ENCODE results near the gene OR11L1. TPM values are rescaled to one million over a fixed set of nuclear protein-coding genes. Genes with fewer than 3 reads are reported as not detected.

Gene OR11L1
- total RNA-seq, 1 donor: under 0.01 TPM

GRCh38 chr1:247822060-247822459, 19.6 kb downstream of the OR11L1 start:
- no peak for DNase-seq (ENCODE audit: low read depth in 2 of 3, low spot score in 2 of 3)

- DNase-seq (ENCODE audit: low read depth in 2 of 3, low spot score in 2 of 3): no peak
Observed at GRCh38 chr1:247812637-247813036, 29.1 kb downstream of the OR11L1 start.

- DNase-seq (ENCODE audit: low read depth in 2 of 3, low spot score in 2 of 3): no peak
Observed at GRCh38 chr1:247797518-247797917, 44.2 kb downstream of the OR11L1 start.

Other genes starting within 250 kb of the OR11L1 start
- gene OR2G3, start 236.3 kb downstream of the OR11L1 start, total RNA-seq: 0.54 TPM
- gene OR13G1, start 162.2 kb downstream of the OR11L1 start, total RNA-seq: not detected
- gene OR6F1, start 125.2 kb downstream of the OR11L1 start, total RNA-seq: under 0.01 TPM
- 0.81 TPM for gene OR14K1, start 103.3 kb downstream of the OR11L1 start, total RNA-seq
- gene OR14A2, start 93.8 kb downstream of the OR11L1 start, total RNA-seq: not detected
- not detected for gene OR1C1, start 81.3 kb downstream of the OR11L1 start, total RNA-seq
- gene OR14A16, start 17.8 kb downstream of the OR11L1 start, total RNA-seq: not detected
- 25.3 TPM for gene TRIM58, start 15.3 kb upstream of the OR11L1 start, total RNA-seq
- 45.8 TPM for gene OR2W3, start 53.7 kb upstream of the OR11L1 start, total RNA-seq
- 1.6 TPM for gene OR2T8, start 78.4 kb upstream of the OR11L1 start, total RNA-seq
- 0.27 TPM for gene OR2AJ1, start 83.0 kb upstream of the OR11L1 start, total RNA-seq
- 9.2 TPM for gene OR2L8, start 107.0 kb upstream of the OR11L1 start, total RNA-seq
- gene OR2AK2, start 123.3 kb upstream of the OR11L1 start, total RNA-seq: 3.2 TPM
- 1.3 TPM for gene OR2L5, start 171.8 kb upstream of the OR11L1 start, total RNA-seq
- 3.0 TPM for gene OR2L2, start 188.2 kb upstream of the OR11L1 start, total RNA-seq
- 1.6 TPM for gene OR2L3, start 204.9 kb upstream of the OR11L1 start, total RNA-seq